Ovary (tissue), 9 donors: ENCODE measurements around the gene CXCL16. TPM values are rescaled to one million over a fixed set of nuclear protein-coding genes. Genes with fewer than 3 reads are reported as not detected.
"Not testable (repeated sequence)": the region's sequence is repeated elsewhere in the genome, so short reads cannot be mapped to it uniquely, and the experiment has no call there.

ENCODE experiments used
- DNase-seq, 5 donors: peaks; one replicate each; pipeline ENCODE4 v3.0.0-alpha.2; 2019 to 2020
- H3K27ac ChIP-seq, 2 donors: fragments of 200-600 bp; one replicate each; pipeline versions ENCODE4 v1.5.1 to v1.8.0; 2019 to 2022
- H3K27me3 ChIP-seq: fragments of 200-600 bp; one replicate; pipeline ENCODE4 v1.8.0; 2022
- H3K36me3 ChIP-seq: fragments of 200-600 bp; sonication (generic); one replicate; pipeline ENCODE4 v1.5.1; 2019
- H3K4me1 ChIP-seq: one replicate; pipeline ENCODE4 v1.8.1; 2013; ENCODE audit warnings: mild to moderate bottlenecking, moderate library complexity; ENCODE audit not compliant: insufficient read depth
- H3K4me3 ChIP-seq: fragments of 200-600 bp; sonication (generic); one replicate; pipeline ENCODE4 v1.5.1; 2017
- H3K9me3 ChIP-seq, 2 donors: fragments of 200-600 bp in 1 of 2; sonication (generic) in 1 of 2; one replicate each; pipeline versions ENCODE4 v1.5.1 to v1.8.1; 2013 to 2019; ENCODE audit warnings: mild to moderate bottlenecking in 1 of 2, moderate library complexity in 1 of 2
- EP300 ChIP-seq: sonication (generic); formaldehyde crosslinking; IDR thresholded peaks from one replicate; pipeline ENCODE4 v1.6.1; 2017; ENCODE audit warnings: antibody characterized with exemption
- POLR2A ChIP-seq: fragments of 450-650 bp; IDR thresholded peaks from one replicate; pipeline ENCODE4 v1.6.1; 2017; ENCODE audit warnings: antibody characterized with exemption, mild to moderate bottlenecking, moderate library complexity
- WGBS, 3 donors: extraction: QIAGEN DNeasy Blood & Tissue Kit in 1 of 3; methylation state at CpG; one replicate each; pipeline versions ENCODE4 v1.1.5 to v1.1.7; 2013 to 2017; 5-methylcytosine and 5-hydroxymethylcytosine counted together
- intact Hi-C, 4 donors: fragments of 100-400 bp; cut with DNase I; formaldehyde crosslinking; loops; one replicate each; pipeline versions ENCODE4 v1.11.0 to v1.15.1; 2022 to 2023
- polyA plus RNA-seq, 2 donors: library from polyadenylated mRNA; stranded (reverse); fragments of 200-250 nt in 1 of 2; fragments of 350-450 nt in 1 of 2; fragmentation: Illumina TruSeq in 1 of 2; extraction: RNeasy Lipid Tissue Mini Kit (QIAGEN cat#74804) in 1 of 2; gene quantifications; one replicate each; pipeline ENCODE4 v1.2.3, GENCODE V29; 2013 to 2014
- total RNA-seq, 7 donors: library from RNA; depleted of rRNA in 2 of 7; stranded (reverse); fragments of >200 nt in 2 of 7; fragmentation: NEBNext Ultra II Directional in 3 of 7; extraction: Animal tissue kit (Norgen Biotek cat#: 25700) in 3 of 7; gene quantifications; one replicate each; pipeline versions ENCODE4 v1.1.0 to v1.2.4, GENCODE V29; 2016 to 2023
- TF ChIP-seq, protein P1 (sequence below), 3 donors: fragments of 450-650 bp in 2 of 3; fragments of 200-600 bp in 1 of 3; IDR thresholded peaks; one replicate each; pipeline versions ENCODE4 v1.5.1 to v1.8.0; 2016 to 2022; ENCODE audit warnings: antibody characterized with exemption in 3 of 3, mild to moderate bottlenecking in 1 of 3
- donor health status: DM: no; HTN: no; CAD: no; lungs with moderate emphysema.
- donor health status: DM: no; HTN: no; CAD: no.
- donor health status: Bipolar disorder and iron deficiency.
- donor health status: DM: yes; HTN: yes; CAD: no.
- donor health status: DM: no; HTN: no; CAD: no.
- donor health status: DM: yes; HTN: yes; CAD: no.

Gene CXCL16
- total and polyA plus RNA-seq, 9 donors: 5.8 to 41.6 (median 16.8) TPM

DNA sequence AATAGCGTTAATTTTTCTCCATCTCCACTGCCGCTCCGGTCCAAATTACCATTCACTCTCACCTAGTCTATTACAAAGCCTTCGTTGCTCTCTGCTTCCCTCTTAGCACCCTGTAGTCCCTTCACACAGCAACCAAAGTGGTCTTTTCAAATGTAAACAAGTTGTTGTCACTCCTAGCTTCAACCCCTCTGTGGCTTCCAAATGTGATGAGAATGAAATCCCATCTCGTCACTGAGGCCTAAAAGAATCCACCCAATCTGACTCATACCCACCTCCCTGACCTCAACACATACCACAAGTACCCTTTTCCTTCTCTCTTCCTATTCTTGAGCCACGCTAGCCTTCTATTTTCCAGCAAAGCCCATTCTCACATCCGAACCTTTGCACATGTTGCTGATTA lies 33.6 kb downstream of the CXCL16 start:
- 76 to 82% (median 77%) methylated on average over 7 of the region's 7 CpGs for WGBS, 3 donors

DNA sequence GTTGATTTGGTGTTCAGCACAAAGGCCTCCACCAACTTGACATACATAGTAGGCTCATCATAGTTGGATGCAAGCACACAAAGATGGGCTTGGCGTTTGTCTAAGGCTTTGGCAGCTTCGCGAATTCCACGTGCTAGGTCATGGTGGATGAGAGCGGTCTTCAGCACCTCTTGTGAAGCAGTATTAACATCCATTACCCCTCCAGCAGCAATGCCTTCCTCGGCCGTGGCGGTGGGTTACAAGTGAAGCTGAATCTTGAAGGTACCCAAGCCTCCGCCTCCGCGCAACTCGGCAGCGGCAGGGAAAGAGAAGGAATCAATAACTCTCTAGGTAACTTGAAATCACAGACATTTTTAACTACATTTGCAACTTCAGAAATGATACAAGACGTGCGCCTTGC lies 34.7 kb downstream of the CXCL16 start:
- WGBS, 3 donors: 95 to 96% (median 96%) methylated on average over 15 of the region's 15 CpGs
- no peaks in the 10 kb centered on the region for H3K9me3 ChIP-seq
- H3K4me1 ChIP-seq: peaks cover 2% of the 10 kb centered on the region
- TF ChIP-seq POLR2A (no peak), EP300 (no peak)
- TF ChIP-seq, protein P1, sequence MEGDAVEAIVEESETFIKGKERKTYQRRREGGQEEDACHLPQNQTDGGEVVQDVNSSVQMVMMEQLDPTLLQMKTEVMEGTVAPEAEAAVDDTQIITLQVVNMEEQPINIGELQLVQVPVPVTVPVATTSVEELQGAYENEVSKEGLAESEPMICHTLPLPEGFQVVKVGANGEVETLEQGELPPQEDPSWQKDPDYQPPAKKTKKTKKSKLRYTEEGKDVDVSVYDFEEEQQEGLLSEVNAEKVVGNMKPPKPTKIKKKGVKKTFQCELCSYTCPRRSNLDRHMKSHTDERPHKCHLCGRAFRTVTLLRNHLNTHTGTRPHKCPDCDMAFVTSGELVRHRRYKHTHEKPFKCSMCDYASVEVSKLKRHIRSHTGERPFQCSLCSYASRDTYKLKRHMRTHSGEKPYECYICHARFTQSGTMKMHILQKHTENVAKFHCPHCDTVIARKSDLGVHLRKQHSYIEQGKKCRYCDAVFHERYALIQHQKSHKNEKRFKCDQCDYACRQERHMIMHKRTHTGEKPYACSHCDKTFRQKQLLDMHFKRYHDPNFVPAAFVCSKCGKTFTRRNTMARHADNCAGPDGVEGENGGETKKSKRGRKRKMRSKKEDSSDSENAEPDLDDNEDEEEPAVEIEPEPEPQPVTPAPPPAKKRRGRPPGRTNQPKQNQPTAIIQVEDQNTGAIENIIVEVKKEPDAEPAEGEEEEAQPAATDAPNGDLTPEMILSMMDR (IDR thresholded peaks at IDR 0.05): no peak
- intact Hi-C loops: no loop called here
- no peaks in the 10 kb centered on the region for H3K36me3 ChIP-seq
- no peak overlapping the region for H3K4me3 ChIP-seq
- H3K27me3 ChIP-seq: no peaks in the 10 kb centered on the region
- no peak overlapping the region for H3K27ac ChIP-seq
- DNase-seq: peak in 1 of 5 donors; percentile 35

More for the DNA sequence above, 33.6 kb downstream of the CXCL16 start:
- no peak for DNase-seq
- Histone ChIP-seq H3K27ac (no peak overlapping the region), H3K27me3 (no peaks in the 10 kb centered on the region), H3K9me3 (no peaks in the 10 kb centered on the region), H3K4me3 (no peak overlapping the region), H3K4me1 (peaks cover 5% of the 10 kb centered on the region), H3K36me3 (no peaks in the 10 kb centered on the region)
- TF ChIP-seq, protein P1 (IDR thresholded peaks at IDR 0.05): no peak
- TF ChIP-seq EP300 (no peak), POLR2A (no peak)
- intact Hi-C loops: no loop called here

GRCh38 chr17:4704574-4704907 lies 35.2 kb downstream of the CXCL16 start:
- H3K27ac ChIP-seq: peak overlapping the region; percentile 72 to 74
- H3K4me1 ChIP-seq, H3K36me3 ChIP-seq, H3K9me3 ChIP-seq, intact Hi-C loops, H3K27me3 ChIP-seq: not testable (repeated sequence)
- peak overlapping the region; percentile 91 for H3K4me3 ChIP-seq
- 37 to 55% (median 49%) methylated on average over 14 of the region's 14 CpGs for WGBS, 3 donors
- peak in 1 of 5 donors; percentile 36 for DNase-seq

DNA sequence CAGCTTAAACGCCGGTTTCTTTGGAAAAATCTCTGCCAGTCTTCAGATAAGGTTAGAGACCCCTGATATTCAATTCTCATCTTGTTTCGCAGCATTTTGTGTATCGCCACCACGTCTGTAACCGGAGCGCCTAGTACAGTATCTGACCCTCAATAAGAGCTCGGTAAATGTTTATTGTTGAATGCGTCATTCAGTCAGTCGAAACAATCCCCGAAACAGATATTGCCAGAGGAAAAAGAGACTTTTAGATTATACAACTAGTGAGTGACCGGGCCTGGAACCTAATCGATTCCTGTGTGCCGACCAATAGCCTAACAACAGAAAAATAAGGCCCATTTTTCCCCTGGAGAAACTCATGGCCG lies 36.4 kb downstream of the CXCL16 start:
- 2 to 4% (median 3%) methylated on average over 15 of the region's 15 CpGs for WGBS, 3 donors
- H3K27ac ChIP-seq: peak overlapping the region; percentile 72 to 74
- peak overlapping the region; percentile 91 for H3K4me3 ChIP-seq
- no peak for TF ChIP-seq POLR2A
- TF ChIP-seq, protein P1 (IDR thresholded peaks at IDR 0.05): no peak
- TF ChIP-seq EP300: no peak
- intact Hi-C loops: no loop called here
- H3K36me3 ChIP-seq: no peaks in the 10 kb centered on the region
- H3K4me1 ChIP-seq: peaks cover 2% of the 10 kb centered on the region
- no peaks in the 10 kb centered on the region for H3K9me3 ChIP-seq
- no peaks in the 10 kb centered on the region for H3K27me3 ChIP-seq
- DNase-seq: no peak

DNA sequence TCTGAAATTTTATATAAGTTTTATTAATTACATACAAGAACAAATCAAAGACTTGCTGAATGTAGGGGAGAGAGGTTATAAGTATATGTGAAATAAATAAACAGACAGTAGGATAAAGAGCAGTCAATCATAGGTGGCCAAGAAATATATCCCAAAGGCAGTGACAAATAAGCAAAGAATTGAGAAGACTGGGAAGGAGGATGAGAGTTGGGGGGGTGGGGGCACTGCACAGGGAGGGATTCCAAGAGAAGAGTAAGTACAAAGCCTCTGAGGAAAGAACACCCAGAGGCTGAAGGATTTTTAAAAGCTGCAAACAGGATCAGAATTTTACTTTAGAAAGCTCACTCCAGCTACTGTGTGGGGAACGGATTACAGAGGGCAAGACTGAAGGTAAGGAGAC lies 38.6 kb downstream of the CXCL16 start:
- H3K27ac ChIP-seq: no peak overlapping the region
- no peak for DNase-seq
- 69 to 72% (median 71%) methylated on average over 1 of the region's 1 CpG for WGBS, 3 donors
- H3K36me3 ChIP-seq: no peaks in the 10 kb centered on the region
- peaks cover 2% of the 10 kb centered on the region for H3K4me1 ChIP-seq
- no peaks in the 10 kb centered on the region for H3K9me3 ChIP-seq
- TF ChIP-seq, protein P1 (IDR thresholded peaks at IDR 0.05): no peak
- TF ChIP-seq POLR2A (no peak), EP300 (no peak)
- intact Hi-C loops: no loop called here
- no peaks in the 10 kb centered on the region for H3K27me3 ChIP-seq
- no peak overlapping the region for H3K4me3 ChIP-seq

GRCh38 chr17:4699401-4700056 lies 40.2 kb downstream of the CXCL16 start:
- DNase-seq, H3K36me3 ChIP-seq, H3K27ac ChIP-seq, H3K4me3 ChIP-seq, H3K9me3 ChIP-seq, H3K4me1 ChIP-seq, intact Hi-C loops, H3K27me3 ChIP-seq: not testable (repeated sequence)
- WGBS, 3 donors: 82 to 85% (median 85%) methylated on average over 13 of the region's 13 CpGs
